Amniotic epithelial cell (primary cell): ENCODE data around the gene CNEP1R1.
"Not testable (repeated sequence)": the region's sequence is repeated elsewhere in the genome, so short reads cannot be mapped to it uniquely, and the experiment has no call there.

Experiments used
- DNase-seq: peaks from one replicate; pipeline ENCODE4 v3.0.0-alpha.2; 2010; ENCODE audit warnings: low read depth

CNEP1R1 gene, protein sequence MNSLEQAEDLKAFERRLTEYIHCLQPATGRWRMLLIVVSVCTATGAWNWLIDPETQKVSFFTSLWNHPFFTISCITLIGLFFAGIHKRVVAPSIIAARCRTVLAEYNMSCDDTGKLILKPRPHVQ

DNA sequence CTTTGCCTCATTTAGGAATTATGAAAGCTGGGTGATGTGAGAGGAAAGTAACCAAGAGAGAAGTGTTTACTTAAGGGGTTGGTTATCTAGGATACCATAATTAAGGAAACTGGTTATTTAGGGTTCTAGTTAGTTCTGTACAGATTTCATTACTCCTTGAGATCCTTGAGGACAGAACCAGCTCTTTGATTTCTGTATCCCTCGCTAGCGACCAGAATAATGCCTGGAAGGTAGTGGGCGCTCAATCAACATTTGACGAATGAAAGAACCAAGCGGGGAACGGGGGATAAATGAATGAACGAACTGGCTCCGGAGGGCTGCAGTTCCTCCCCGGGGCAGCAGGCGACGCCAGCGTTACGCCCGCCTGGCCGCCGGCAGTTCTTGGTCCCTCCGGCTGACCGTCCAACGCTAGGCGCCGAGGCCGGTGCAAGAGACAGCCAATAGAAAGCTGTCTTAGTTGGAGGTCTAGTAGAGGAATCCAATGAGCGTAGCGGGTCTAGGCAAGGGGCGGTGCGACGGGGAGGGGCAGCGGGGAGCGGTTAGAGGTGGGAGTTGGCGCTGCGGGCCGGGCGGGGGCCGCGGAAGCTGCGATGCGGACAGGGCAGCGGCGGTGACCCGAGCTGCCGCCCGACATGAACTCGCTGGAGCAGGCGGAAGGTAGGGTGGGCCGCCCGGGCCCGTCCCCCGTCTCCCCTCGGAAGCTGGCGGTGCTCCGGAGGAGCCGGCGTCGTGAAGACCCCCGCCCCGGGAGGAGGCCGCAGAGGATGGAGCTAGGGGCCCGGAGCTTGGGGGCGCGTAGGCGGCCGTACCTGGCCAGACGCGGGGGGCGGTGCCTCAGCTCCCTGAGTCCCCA, at the start of gene CNEP1R1:
CNEP1R1 (plus strand) TSS at position 542 of the 853 bp plus-strand sequence; CDS start at position 633, 91 bp downstream.
- peak; percentile 95 for DNase-seq

DNA sequence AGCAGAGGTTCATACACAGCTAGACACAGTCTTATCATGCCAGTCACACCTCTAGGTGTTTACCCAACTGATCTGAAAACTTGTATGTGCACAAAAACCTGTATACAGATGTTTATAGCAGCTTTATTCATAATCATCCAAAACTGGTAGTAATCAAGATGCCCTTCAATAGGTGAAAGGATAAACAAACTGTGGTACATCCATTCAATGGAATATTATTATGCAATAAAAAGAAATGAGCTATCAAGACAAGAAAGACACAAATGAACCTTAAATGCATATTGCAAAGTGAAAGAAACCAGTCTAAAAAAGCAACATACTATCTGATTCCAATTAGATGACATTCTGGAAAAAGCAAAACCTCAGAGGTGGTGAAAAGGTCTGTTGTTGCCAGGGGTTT, 47.6 kb upstream of the CNEP1R1 start:
- DNase-seq: no peak

DNA sequence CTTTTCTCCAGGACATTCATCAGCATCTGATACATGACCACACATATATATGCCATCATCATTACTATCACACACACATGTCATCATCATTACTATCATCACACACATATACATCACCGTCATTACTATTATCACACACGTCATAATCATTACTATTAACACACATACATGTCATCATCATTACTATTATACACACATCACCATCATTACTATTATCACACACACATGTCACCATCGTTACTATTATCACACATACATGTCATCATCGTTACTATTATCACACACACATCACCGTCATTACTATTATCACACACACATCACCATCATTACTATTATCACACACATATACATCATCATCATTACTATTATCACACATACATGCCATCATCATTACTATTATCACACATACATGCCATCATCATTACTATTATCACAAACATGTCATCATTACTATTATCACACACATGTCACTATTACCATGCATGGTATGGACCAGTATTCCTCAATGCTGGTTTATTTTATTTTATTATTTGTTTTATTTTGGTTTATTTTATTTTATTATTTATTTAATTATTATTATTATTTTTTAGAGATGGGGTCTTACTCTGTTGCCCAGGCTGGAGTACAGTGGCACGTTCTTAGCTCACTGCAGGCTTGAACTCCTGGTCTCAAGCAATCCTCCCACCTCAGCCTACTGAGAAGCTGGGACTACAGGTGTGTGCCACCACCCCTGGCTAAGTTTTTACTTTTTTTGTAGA, 46.3 kb upstream of the CNEP1R1 start:
- no peak for DNase-seq

DNA sequence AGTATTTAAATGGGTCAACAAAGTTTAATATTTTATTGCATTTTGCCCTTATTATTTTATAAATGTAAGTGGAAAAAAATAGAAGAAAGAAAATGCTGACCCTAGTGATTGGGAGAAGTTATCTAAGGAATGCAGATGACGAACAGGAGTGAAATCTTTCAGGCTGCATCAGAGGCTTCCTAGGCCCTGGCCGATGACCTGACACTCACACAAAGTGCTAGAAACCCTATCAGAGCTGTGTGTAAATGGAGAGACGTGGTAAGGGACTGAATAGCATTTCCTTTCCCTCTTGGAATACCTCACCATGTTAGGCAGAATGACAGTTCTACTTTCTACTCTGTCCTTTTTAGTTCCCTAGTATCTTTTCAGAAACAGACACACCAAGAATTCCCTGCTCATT, 44.9 kb upstream of the CNEP1R1 start:
- peak; percentile 9 for DNase-seq

DNA sequence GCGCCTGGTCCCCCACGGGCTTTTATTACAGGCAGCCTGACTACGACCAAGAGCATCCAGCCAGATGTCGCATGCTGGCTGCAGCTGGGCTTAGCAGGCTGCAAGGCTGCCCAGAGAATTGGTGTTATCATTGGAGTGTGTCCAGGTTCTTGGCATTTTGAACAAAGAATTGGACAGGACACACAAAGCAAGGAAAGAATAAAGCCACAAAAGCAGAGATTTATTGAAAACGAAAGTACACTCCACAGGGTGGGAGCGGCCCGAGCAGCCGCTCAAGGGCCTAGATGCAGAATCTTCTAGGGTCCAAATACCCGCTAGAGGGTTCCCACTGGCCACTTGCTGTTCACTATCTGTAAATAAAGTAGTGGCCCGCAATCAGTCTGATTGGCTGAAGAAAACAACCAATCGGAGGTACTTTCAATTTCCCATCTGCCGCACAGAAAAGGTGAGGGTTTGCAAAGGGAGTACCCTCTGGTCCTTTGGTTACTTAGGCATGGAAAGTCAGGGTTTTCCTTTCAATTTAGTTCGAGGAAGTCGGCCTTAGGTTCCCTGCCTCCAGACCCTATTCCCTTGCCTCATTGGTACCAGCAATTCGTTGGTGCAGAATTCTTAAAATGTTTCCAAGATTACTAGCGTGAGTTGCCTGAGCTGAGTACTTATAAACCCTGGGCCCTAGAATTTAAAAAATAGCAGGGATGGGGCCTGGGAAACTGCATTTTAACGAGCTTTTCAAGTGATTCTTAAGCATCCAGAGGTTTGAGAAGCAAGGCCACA, 38.5 kb upstream of the CNEP1R1 start:
- DNase-seq: no peak

DNA sequence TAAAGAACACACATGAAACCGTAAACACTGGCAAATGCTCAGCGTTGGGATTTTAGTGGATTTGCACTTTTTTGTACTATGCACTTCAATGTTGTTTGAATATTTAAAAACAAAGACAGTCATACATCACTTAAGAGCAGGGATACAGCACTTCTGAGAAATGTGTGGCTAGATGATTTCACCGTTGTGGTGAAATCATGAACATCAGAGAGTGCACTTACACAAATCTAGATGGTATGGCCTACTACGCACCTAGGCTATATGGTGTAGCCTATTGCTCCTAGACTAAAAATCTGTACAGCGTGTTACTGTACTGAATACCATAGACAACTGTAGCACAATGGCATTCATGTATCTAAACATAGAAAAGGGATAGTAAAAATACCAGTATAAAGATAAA, 37.6 kb upstream of the CNEP1R1 start:
- DNase-seq: no peak

DNA sequence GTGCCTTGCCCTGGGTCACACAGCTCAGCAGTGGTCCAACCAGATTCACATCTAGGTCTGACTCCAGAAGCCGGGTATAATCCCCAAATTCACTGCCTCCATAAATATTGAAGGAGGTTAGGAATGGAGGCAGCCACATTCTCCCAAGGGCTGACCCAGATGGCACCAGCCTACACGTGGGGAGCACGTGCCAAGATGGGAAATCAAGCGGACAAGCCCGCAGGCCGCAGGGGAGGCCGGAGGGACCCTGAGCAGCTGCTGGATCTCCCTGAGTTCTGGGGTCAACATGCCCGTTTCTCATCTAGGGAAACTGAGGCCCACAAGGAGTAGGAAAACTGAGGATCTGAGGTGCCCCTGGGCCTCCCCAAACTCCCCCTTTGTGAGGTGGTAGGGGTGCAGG, 32.2 kb upstream of the CNEP1R1 start:
- DNase-seq: no peak

DNA sequence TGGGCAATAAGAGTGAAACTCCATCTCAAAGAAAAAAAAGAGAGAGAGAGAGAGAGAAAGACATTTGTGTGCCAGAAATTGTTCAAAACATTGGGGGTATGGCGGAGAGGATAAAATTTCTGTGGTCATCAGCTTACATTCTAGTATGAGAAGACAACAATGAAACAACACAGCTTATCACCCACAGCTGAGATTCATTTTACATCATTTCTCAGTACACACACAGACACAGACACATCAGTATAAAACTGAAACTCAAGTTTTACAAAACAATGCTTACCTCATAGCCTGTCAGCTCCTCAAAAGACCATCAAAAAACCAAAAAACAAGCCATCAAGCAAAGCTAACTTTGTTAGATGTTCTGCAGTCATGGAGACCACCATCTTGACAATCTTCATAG, 31.4 kb upstream of the CNEP1R1 start:
- no peak for DNase-seq

DNA sequence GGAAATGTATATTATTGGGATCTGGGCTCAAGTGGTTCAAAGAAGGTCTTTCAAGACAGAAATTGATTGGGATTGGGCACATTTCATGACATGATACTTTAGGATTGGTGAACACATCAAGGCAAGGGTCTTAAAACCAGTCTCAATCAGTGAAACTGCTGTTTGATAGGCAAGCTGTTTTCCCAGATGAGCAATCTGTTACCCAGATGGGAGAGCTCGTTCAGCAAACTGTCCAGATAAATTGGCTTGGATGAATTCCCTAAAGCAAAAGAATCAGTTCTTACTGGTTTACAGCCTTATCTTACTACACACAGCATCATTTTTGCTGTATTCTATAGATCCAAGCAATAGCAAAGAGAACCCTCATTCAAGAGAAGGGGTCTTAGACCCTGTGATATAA, 31.0 kb upstream of the CNEP1R1 start:
- DNase-seq: no peak

DNA sequence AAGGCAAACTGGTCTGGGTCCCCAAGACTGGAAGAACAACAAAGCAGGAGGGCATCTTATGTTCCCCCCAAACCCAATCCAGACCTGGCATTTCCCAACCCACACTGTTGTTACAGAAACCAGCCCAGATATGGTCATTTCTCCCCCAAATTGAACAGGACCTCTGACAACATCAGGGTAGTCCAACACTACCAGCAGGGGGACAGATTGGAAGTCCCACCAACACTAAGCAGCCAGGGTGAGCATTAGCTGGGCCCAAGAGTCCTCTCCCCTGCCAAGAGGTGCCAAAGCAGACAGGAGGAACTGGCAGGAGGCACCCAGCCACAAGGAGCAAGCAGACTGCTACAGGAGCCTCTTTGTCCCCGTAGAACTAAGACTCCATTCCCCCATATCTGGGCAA, 29.3 kb upstream of the CNEP1R1 start:
- DNase-seq: no peak

DNA sequence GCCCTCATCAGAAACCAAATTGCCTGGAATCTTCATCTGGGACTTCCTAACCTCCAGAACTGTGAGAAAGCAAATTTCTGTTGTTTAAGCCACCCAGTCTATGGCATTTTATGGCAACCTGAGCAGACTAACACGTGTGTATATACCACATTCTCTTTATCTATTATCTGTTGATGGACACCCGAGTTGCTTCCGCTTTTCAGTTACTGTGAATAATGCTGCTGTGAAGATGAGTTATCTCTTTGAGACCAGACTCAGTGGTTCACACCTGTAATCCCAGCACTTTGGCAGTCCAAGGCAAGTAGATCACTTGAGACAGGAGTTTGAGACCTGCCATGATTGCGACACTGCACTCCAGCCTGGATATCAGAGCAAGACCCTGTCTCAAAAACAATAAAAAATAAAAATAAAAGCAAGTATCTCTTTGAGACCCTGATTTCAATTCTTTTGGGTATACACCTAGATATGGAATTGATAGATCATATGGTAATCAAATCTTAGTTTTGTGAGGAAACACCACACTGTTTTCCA, 27.2 kb upstream of the CNEP1R1 start:
- DNase-seq: no peak

DNA sequence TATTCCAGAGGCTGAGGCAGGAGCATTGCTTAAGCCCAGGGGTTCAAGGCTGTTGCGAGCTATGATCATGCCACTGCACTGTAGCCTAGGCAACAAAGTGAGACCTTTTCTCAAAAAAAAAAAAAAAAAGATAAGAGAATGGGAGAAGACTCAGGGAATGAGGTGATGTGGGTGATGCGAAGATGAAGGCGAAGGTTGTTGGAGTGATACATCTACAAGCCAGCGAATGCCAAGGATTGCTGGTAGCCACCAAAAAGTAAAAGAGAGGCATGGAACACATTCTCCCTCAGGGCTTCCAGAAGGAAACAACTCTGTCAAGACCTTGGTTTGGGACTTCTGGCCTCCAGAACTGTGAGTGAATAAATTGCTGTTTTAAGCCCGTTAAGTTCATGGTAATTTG, 26.0 kb upstream of the CNEP1R1 start:
- no peak for DNase-seq

DNA sequence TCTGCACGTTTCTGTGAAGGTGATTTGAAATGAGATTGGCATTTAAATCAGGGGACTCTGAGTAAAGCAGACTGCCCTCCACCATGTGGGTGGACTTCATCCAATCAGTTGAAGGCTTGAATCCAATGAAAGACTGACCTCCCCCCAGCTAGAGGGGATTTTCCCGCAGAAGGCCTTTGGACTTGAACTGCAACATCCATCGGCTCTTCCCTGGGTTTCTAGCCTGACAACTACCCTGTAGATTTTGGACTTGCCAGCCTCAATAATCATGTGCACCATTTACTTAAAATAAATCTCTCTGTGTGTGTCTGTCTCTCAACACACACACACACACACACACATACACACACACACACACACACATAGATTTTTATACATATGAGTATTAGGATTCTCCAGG, 23.9 kb upstream of the CNEP1R1 start:
- no peak for DNase-seq

DNA sequence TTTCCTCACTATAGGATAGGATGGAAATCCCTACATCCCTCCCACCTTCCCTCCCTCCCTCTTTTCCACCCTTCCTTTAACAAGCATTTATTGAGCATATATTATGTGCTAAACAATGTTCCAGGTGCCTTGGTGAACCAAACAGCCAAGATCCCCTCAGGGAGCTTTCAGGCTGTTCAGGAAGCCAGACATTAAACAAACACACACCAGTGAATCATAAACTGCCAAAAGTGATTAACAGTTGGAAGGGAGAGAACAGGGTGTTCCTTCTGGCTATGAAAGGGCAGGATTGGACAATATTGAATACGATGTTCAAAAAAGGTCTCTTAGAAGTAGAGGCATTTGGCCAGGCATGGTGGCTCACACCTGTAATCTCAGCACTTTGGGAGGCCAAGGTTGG, 22.8 kb upstream of the CNEP1R1 start:
- peak; percentile 26 for DNase-seq

DNA sequence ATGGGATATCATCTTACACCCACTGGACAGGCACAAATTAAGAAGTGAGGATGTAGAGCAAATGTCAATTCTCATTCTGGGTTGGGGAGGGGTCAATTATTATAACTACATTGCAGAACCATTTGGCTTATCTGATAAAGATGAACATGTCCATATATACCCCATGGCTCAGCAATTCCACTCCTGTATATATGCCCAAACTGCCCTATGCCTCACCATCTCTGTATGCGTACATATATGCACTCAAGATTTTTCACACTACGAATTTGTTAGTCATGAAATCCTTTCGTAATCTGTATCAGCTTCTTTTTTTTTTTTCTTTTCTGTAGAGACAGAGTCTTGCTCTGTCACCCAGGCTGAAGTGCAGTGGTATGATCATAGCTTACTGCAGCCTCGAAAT, 20.8 kb upstream of the CNEP1R1 start:
- DNase-seq: no peak

DNA sequence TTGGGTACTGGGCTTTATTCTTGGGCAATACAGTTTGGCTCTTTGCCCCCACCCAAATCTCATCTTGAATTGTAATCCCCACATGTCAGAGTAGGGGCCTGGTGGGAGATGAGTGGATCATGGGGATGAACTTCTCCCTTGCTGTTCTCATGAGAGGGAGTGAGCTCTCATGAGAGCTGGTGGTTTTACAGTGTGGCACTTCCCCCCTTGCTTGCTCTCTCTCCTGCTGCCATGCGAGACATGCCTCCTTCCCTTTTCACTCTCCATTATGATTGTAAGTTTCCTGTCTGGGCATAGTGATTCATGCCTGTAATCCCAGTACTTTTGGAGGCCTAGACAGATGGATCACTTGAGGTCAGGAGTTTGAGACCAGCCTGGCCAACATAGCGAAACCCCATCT, 18.1 kb upstream of the CNEP1R1 start:
- no peak for DNase-seq

DNA sequence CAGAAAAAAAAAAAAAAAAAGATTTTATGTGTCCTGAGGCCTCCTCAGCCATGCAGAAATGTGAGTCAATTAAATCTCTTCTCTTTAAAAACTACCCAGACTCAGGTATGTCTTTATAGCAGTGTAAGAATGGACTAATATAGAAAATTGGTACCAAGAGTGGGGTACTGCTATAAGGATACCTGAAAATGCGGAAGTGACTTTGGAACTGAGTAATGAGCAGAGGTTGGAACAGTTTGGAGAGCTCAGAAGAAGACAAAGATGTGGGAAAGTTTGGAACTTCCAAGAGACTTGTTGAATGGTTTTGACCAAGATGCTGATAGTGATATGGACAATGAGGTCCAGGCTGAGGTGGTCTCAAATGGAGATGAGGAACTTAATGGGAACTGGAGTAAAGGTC, 17.3 kb upstream of the CNEP1R1 start:
- no peak for DNase-seq

DNA sequence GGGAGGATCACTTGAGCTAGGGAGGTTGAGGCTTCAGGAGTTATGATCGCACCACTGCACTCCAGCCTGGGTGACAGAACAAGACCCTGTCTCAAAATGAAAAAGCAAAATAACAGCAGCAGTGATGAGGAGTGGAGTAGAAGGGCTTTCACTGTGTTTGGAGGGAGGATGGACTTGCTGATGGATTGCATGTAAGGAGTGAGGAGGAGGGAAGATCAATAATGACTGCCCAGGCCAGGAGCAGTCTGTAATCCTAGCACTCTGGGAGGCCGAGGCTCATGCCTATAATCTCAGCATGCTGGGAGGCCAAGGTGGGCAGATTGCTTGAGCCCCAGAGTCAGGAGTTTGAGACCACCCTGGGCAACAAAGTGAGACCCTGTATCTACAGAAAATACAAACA, 14.8 kb upstream of the CNEP1R1 start:
- no peak for DNase-seq

DNA sequence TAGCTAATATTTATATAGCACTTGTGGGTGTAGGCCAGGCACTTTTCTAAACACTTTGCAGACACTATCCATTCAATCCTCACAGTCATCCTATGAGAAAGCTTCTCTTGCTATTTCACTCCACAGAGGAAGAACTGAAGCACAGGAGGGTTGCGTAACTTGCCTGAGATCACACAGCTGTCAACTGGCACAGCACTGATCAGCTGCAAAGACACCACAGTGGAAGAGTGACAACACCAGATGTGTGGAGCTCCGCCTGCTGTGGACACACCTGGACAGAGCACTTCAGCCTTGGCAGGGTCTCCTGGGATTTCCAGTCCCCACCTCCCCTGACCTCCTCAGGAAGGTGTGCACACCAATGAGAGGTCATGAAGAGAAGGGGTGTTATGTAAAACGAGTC, 13.3 kb upstream of the CNEP1R1 start:
- peak; percentile 16 for DNase-seq

DNA sequence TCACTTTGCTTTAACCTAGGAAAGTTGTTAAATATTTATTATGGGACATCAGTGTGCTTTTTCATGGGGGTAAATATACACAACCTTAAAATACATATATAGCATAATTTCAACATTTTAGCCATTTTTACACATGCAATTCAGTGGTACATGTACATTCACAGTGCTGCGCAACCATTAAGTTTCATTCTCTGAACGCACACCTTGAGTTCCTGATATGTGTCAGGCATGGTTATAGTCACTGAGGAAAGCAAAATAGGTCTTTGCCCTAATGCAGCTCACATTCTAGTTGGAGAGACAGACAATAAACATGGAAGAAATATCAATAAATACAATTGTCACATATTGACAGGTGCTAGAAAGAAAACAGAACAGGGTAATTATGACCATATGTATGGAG, 12.8 kb upstream of the CNEP1R1 start:
- no peak for DNase-seq

DNA sequence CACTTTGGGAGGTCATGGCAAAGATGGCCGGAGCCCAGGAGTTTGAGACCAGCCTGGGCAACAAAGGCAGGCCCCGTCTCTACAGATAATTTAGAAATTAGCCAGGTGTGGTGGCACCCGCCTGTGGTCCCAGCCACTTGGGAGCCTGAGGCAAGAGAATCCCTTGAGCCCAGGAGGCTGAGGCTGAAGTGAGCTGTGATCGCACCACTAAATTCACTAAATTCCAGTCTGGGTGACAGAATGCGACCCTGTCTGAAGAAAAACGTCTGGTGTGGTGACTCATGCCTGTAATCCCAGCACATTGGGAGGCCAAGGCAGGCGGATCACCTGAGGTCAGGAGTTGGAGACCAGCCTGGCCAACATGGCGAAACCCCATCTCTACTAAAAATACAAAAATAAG, 10.8 kb upstream of the CNEP1R1 start:
- DNase-seq: not testable (repeated sequence)

DNA sequence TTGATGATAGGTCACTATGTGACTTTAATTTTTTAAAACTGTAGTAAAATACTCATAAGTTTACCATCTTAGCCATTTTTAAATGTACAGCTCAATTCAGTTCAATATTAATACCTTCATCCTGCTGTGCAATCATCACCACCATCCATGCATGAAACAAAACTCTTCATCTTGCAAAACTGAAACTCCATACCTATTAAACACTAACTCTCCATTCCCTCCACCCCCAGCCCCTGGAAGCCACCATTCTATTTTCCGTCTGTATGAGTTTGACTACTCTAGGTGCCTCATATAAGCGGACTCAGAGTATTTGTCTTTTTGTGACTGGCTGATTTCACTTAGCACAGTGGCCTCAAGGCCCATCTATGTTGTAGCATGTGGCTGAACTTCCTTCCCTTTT, 9.4 kb upstream of the CNEP1R1 start:
- DNase-seq: no peak
